ENCODE measurements around the gene CEP350. TPM values are rescaled to one million over a fixed set of nuclear protein-coding genes. Genes with fewer than 3 reads are reported as not detected.

CEP350 gene
- total RNA-seq, 4 donors from 2014 or later: 74.4 to 89.0 (median 82.0) TPM

- Histone ChIP-seq H3K36me3 (no peaks in the 10 kb centered on the region), H3K27ac (no peak overlapping the region), H3K4me3 (no peak overlapping the region), H3K4me1 (peaks cover 0 to 4% (median 0%) of the 10 kb centered on the region in 3 donors), H3K27me3 (no peaks in the 10 kb centered on the region), H3K9me3 (no peaks in the 10 kb centered on the region)
- 41 to 43% methylated on average over 1 to 2 of the region's 2 CpGs for WGBS, 2 donors (ENCODE audit: low coverage in 1 of 2)
- TF ChIP-seq CTCF (IDR thresholded peaks at IDR 0.05) (no peak), POLR2A (IDR thresholded peaks at IDR 0.05) (no peak), EP300 (IDR thresholded peaks at IDR 0.05) (no peak), POLR2AphosphoS5 (IDR thresholded peaks at IDR 0.05) (no peak)
- no peak for ATAC-seq
Observed at GRCh38 chr1:179929955-179930798, 24.4 kb upstream of the CEP350 start.

DNA sequence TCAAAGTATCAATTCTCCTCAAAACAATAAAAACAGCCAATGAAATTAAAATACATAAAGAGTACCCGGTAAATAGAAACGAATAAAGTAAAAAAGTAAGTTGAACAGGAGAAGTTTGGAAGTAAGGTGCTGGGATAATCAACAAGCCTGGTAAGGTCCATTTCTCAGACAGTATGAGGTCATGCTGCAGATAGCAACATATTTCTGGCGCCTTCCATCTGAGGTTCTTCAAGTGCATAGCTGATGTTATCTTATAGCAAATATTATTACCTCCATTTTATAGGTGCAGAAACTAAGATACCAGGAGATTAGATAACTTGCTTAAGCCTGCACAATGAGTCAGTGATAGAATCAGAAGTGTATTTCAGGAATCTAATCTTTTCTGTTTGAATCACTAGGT lies 23.7 kb upstream of the CEP350 start:
- no peaks in the 10 kb centered on the region for H3K9me3 ChIP-seq
- H3K4me1 ChIP-seq: peaks cover 0 to 4% (median 0%) of the 10 kb centered on the region in 3 donors
- TF ChIP-seq EP300 (IDR thresholded peaks at IDR 0.05) (no peak), CTCF (IDR thresholded peaks at IDR 0.05) (no peak), POLR2AphosphoS5 (IDR thresholded peaks at IDR 0.05) (no peak), POLR2A (IDR thresholded peaks at IDR 0.05) (no peak)
- no peak overlapping the region for H3K4me3 ChIP-seq
- H3K27me3 ChIP-seq: no peaks in the 10 kb centered on the region
- no peaks in the 10 kb centered on the region for H3K36me3 ChIP-seq
- 81 to 97% methylated on average over 3 of the region's 3 CpGs for WGBS, 2 donors (ENCODE audit: low coverage in 1 of 2)
- H3K27ac ChIP-seq: no peak overlapping the region
- ATAC-seq: no peak

DNA sequence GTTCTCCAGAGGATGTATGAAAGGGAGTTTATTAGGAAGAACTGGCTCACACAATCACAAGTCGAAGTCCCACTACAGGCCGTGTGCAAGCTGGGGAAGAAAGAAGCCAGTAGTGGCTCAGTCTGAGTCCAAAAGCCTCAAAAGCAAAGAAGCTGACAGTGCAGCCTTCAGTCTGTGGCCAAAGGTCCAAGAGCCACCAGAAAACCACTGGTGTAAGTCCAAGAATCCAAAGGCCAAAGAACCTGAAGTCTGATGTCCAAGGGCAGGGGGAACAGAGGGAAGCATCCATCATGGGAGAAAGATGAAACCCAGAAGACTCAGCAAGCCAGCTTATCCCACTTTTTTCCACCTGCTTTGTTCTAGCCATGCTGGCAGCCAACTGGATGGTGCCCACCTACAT lies 21.4 kb upstream of the CEP350 start:
- Histone ChIP-seq H3K9me3 (no peaks in the 10 kb centered on the region), H3K27me3 (no peaks in the 10 kb centered on the region), H3K4me3 (no peak overlapping the region), H3K4me1 (peaks cover 0 to 4% (median 0%) of the 10 kb centered on the region in 3 donors), H3K27ac (no peak overlapping the region), H3K36me3 (no peaks in the 10 kb centered on the region)
- WGBS, 2 donors (ENCODE audit: low coverage in 1 of 2): 79 to 100% methylated on average over 1 to 2 of the region's 2 CpGs
- no peak for ATAC-seq
- TF ChIP-seq POLR2A (IDR thresholded peaks at IDR 0.05): no peak
- TF ChIP-seq POLR2AphosphoS5 (IDR thresholded peaks at IDR 0.05): no peak
- TF ChIP-seq CTCF (IDR thresholded peaks at IDR 0.05): no peak
- TF ChIP-seq EP300 (IDR thresholded peaks at IDR 0.05): no peak

- Histone ChIP-seq H3K9me3 (no peaks in the 10 kb centered on the region), H3K36me3 (no peaks in the 10 kb centered on the region), H3K27me3 (no peaks in the 10 kb centered on the region), H3K4me3 (no peak overlapping the region), H3K27ac (no peak overlapping the region), H3K4me1 (no peaks in the 10 kb centered on the region)
- no peak for TF ChIP-seq CTCF (IDR thresholded peaks at IDR 0.05)
- TF ChIP-seq EP300 (IDR thresholded peaks at IDR 0.05): no peak
- no peak for TF ChIP-seq POLR2A (IDR thresholded peaks at IDR 0.05)
- no peak for TF ChIP-seq POLR2AphosphoS5 (IDR thresholded peaks at IDR 0.05)
- 67% methylated on average over 1 of the region's 1 CpG for WGBS, 2 donors (ENCODE audit: low coverage in 1 of 2)
- no peak for ATAC-seq
Observed at GRCh38 chr1:179935909-179936496, 18.6 kb upstream of the CEP350 start.
